ENCODE results near the gene SFN.

DNA sequence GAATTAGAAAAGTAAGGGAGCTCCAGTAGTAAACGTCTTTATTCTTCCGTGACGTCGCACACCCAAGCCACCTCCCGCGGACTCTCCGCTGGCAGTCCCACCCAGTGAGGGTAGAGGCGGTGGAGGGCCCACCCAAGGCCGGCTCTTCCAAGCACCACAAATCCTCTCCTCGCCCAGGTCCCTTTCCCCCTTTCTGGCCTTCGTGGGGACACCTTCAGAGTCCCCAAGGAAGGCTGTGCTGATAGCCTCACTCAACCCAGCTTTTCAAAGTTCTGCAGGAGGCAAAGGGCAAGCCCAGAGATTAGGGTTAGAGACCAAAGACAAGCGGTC lies 27.5 kb downstream of the SFN start:
- TF ChIP-seq NR3C1 (CRISPR knock-in tag; IDR thresholded peaks at IDR 0.05) (no peak), EZH2 (conservative IDR thresholded peaks at IDR 0.05; ENCODE audit: low read depth, low read length) (no peak), POLR2A (IDR thresholded peaks at IDR 0.05; ENCODE audit: insufficient read depth in 1 of 2, low read depth in 2 of 2, low read length in 2 of 2) (no peak), ZBTB42 (CRISPR knock-in tag; IDR thresholded peaks at IDR 0.05) (no peak; the same call in 1 of the 2 replicates), ZNF629 (CRISPR knock-in tag; conservative IDR thresholded peaks at IDR 0.05) (no peak), EHMT2 (IDR thresholded peaks at IDR 0.05; ENCODE audit: borderline replicate concordance, low read depth, low read length) (no peak), POLR2AphosphoS5 (IDR thresholded peaks at IDR 0.05; ENCODE audit: low read depth, low read length) (no peak), YY1 (IDR thresholded peaks at IDR 0.05; ENCODE audit: insufficient read depth, insufficient replicate concordance, low read depth, low read length) (no peak), ZFX (CRISPR knock-in tag; IDR thresholded peaks at IDR 0.05; ENCODE audit: low read depth) (no peak)
- TF ChIP-seq, protein P1, sequence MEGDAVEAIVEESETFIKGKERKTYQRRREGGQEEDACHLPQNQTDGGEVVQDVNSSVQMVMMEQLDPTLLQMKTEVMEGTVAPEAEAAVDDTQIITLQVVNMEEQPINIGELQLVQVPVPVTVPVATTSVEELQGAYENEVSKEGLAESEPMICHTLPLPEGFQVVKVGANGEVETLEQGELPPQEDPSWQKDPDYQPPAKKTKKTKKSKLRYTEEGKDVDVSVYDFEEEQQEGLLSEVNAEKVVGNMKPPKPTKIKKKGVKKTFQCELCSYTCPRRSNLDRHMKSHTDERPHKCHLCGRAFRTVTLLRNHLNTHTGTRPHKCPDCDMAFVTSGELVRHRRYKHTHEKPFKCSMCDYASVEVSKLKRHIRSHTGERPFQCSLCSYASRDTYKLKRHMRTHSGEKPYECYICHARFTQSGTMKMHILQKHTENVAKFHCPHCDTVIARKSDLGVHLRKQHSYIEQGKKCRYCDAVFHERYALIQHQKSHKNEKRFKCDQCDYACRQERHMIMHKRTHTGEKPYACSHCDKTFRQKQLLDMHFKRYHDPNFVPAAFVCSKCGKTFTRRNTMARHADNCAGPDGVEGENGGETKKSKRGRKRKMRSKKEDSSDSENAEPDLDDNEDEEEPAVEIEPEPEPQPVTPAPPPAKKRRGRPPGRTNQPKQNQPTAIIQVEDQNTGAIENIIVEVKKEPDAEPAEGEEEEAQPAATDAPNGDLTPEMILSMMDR (CRISPR knock-in tag; IDR thresholded peaks at IDR 0.05) = no peak
- TF ChIP-seq, protein P2, sequence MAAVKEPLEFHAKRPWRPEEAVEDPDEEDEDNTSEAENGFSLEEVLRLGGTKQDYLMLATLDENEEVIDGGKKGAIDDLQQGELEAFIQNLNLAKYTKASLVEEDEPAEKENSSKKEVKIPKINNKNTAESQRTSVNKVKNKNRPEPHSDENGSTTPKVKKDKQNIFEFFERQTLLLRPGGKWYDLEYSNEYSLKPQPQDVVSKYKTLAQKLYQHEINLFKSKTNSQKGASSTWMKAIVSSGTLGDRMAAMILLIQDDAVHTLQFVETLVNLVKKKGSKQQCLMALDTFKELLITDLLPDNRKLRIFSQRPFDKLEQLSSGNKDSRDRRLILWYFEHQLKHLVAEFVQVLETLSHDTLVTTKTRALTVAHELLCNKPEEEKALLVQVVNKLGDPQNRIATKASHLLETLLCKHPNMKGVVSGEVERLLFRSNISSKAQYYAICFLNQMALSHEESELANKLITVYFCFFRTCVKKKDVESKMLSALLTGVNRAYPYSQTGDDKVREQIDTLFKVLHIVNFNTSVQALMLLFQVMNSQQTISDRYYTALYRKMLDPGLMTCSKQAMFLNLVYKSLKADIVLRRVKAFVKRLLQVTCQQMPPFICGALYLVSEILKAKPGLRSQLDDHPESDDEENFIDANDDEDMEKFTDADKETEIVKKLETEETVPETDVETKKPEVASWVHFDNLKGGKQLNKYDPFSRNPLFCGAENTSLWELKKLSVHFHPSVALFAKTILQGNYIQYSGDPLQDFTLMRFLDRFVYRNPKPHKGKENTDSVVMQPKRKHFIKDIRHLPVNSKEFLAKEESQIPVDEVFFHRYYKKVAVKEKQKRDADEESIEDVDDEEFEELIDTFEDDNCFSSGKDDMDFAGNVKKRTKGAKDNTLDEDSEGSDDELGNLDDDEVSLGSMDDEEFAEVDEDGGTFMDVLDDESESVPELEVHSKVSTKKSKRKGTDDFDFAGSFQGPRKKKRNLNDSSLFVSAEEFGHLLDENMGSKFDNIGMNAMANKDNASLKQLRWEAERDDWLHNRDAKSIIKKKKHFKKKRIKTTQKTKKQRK (IDR thresholded peaks at IDR 0.05; ENCODE audit: low read length) = no peak

Data from HepG2 (cell line).